Measurements from ENCODE around the gene FCHO1. TPM values are rescaled to one million over a fixed set of nuclear protein-coding genes. Genes with fewer than 3 reads are reported as not detected.
"Not testable (repeated sequence)": the region's sequence is repeated elsewhere in the genome, so short reads cannot be mapped to it uniquely, and the experiment has no call there.

FCHO1 gene
- total and polyA plus RNA-seq, 9 donors = 0.95 to 4.3 (median 2.8) TPM

DNA sequence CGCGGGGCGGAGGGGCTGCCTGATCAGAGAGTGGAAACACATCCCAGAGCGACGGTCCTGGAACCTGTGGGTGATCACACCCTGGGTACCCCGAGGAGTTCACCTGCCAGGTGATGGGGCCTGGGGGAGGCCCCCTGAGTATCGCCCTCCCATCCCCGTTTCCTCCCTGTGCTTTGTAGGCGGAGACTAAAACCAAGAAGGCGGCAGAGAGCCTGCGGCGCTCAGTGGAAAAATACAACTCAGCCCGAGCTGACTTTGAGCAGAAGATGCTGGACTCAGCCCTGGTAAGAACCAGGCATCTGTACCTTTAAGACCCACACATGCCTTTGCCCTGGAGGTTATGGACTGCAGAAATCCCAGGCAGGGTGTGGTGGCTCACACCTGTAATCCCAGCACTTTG is 19.3 kb downstream of the FCHO1 start:
- Histone ChIP-seq H3K9me3 (no peaks in the 10 kb centered on the region), H3K36me3 (no peaks in the 10 kb centered on the region), H3K27ac (no peak overlapping the region), H3K27me3 (no peaks in the 10 kb centered on the region), H3K4me1 (ENCODE audit: insufficient read depth) (peaks cover 3% of the 10 kb centered on the region), H3K4me3 (no peak overlapping the region)
- no peak for DNase-seq
- WGBS, 3 donors = 82 to 87% (median 82%) methylated on average over 13 of the region's 13 CpGs
- no peak for TF ChIP-seq EP300 (IDR thresholded peaks at IDR 0.05)
- no peak for TF ChIP-seq POLR2A (IDR thresholded peaks at IDR 0.05)
- TF ChIP-seq, protein P1, sequence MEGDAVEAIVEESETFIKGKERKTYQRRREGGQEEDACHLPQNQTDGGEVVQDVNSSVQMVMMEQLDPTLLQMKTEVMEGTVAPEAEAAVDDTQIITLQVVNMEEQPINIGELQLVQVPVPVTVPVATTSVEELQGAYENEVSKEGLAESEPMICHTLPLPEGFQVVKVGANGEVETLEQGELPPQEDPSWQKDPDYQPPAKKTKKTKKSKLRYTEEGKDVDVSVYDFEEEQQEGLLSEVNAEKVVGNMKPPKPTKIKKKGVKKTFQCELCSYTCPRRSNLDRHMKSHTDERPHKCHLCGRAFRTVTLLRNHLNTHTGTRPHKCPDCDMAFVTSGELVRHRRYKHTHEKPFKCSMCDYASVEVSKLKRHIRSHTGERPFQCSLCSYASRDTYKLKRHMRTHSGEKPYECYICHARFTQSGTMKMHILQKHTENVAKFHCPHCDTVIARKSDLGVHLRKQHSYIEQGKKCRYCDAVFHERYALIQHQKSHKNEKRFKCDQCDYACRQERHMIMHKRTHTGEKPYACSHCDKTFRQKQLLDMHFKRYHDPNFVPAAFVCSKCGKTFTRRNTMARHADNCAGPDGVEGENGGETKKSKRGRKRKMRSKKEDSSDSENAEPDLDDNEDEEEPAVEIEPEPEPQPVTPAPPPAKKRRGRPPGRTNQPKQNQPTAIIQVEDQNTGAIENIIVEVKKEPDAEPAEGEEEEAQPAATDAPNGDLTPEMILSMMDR (IDR thresholded peaks at IDR 0.05) = no peak
- intact Hi-C loops (cut with DNase I) = no loop called here

DNA sequence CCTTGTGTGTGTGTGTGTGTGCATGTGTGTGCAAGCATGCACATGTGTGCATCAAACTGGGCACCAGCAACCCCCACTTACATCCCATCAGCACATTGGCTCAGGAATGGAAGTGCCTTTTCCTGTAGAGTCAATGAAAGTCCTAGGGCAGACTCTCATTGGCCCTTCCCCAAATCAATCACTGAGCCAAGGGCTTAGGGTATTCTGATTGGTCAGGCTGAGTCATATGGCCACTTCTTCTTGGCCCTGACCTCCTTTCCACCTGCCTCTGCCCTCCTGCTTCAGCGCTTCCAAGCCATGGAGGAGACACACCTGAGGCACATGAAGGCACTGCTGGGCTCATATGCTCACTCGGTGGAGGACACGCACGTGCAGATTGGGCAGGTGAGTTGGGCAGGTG is 20.9 kb downstream of the FCHO1 start:
- Histone ChIP-seq H3K9me3 (no peaks in the 10 kb centered on the region), H3K36me3 (no peaks in the 10 kb centered on the region), H3K4me1 (ENCODE audit: insufficient read depth) (peaks cover 3% of the 10 kb centered on the region), H3K27ac (no peak overlapping the region), H3K4me3 (no peak overlapping the region), H3K27me3 (no peaks in the 10 kb centered on the region)
- 92 to 97% (median 95%) methylated on average over 4 of the region's 4 CpGs for WGBS, 3 donors
- TF ChIP-seq EP300 (IDR thresholded peaks at IDR 0.05) = no peak
- TF ChIP-seq, protein P1 (IDR thresholded peaks at IDR 0.05) = no peak
- no peak for TF ChIP-seq POLR2A (IDR thresholded peaks at IDR 0.05)
- intact Hi-C loops (cut with DNase I) = no loop called here
- DNase-seq = no peak

DNA sequence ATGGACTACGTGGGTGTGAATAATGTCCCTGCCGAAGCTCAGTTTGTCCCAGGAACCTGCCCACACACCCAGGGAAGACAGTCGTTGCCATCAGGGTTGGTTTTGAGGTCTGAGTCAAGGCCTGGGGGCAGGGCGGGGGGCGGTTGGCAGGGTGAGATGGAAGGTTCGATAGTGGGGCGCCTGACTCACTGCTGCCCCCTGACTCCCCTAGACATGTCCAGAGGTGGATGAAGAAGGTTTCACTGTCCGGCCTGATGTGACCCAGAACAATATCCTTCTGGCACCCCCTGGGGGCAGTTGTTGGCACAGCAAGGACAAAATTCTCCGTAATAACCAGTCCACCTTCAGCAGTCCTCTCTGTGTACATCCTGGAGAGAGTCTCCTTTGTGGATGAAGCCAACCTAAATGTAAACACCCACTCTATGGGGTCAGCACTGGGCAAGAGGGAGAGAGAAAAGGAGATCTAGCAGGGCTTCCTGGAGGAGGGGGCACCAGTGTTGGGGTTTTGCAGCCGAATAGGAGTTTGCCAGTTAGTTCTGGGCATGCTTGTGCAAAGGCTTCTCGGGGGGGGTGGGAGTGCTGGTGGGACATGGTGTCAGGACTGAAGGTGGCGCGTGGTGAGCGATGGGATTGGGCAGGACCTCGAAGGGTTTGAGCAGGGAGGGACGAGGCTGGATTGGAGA is 24.1 kb downstream of the FCHO1 start:
- no peak overlapping the region for H3K4me3 ChIP-seq
- no peak for TF ChIP-seq EP300 (IDR thresholded peaks at IDR 0.05)
- TF ChIP-seq, protein P1 (IDR thresholded peaks at IDR 0.05) = peak in 1 of 3 donors; percentile 24
- H3K27ac ChIP-seq = no peak overlapping the region
- 42 to 63% (median 53%) methylated on average over 16 of the region's 16 CpGs for WGBS, 3 donors
- no peak for DNase-seq
- H3K36me3 ChIP-seq = no peaks in the 10 kb centered on the region
- intact Hi-C loops (cut with DNase I) = no loop called here
- H3K9me3 ChIP-seq = no peaks in the 10 kb centered on the region
- H3K4me1 ChIP-seq (ENCODE audit: insufficient read depth) = peaks cover 7% of the 10 kb centered on the region
- no peaks in the 10 kb centered on the region for H3K27me3 ChIP-seq

DNA sequence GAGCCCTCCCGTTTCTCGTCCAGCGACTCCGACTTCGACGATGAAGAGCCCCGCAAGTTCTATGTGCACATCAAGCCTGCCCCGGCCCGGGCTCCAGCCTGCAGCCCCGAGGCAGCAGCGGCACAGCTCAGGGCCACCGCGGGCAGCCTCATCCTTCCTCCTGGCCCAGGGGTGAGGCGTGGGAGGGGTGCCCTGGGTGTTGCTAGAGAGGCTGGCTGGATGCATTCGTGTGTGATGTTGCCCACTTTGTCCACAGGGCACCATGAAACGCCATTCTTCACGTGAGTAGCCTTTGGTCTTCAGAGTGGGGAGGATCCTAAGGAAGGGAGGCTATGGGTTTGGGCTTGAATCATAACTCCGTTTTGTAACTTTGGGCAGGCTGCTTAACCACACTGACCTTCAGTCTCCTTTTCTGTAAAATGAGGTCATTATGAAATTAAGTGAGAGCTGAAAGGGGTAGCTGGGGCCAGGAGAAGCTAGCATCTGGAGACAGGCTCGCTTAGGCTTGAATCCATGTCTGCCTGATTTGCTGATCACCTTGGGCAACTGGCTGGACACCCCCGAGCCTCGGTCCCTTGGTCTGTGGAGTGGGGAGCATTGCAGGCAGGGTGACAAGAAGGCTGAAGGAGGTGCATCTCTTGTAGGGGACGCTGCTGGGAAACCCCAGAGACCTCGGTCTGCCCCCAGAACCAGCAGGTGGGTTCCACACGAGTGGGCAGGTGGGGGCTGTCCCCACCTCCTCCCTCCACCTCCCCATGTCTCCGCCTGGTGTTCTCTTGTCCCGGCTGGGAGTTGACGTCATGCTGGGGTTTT is 24.9 kb downstream of the FCHO1 start:
- Histone ChIP-seq H3K4me1 (ENCODE audit: insufficient read depth) (peaks cover 7% of the 10 kb centered on the region), H3K27me3 (no peaks in the 10 kb centered on the region)

DNA sequence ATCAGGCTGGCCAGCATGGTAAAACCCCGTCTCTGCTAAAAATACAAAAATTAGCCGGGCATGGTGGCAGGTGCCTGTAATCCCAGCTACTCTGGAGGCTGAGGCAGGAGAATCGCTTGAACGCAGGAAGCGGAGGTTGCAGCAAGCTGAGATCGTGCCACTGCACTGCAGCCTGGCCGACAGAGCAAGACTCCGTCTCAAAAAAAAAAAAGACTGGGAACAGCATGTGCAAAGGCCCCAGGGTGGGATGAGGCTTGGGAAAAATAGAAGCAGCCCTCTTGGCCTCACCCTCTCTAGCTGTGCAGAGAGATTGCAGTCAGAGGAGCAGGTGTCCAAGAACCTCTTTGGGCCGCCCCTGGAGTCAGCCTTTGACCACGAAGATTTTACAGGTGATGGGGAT is 26.6 kb downstream of the FCHO1 start:
- H3K9me3 ChIP-seq; DNase-seq; H3K4me1 ChIP-seq (ENCODE audit: insufficient read depth); intact Hi-C loops (cut with DNase I); H3K36me3 ChIP-seq; H3K27me3 ChIP-seq; H3K27ac ChIP-seq; H3K4me3 ChIP-seq: not testable (repeated sequence)
- 73 to 79% (median 78%) methylated on average over 10 of the region's 10 CpGs for WGBS, 3 donors

More for the DNA sequence above, 24.9 kb downstream of the FCHO1 start:
- no peak overlapping the region for H3K27ac ChIP-seq
- intact Hi-C loops (cut with DNase I) = no loop called here
- WGBS, 3 donors = 29 to 46% (median 34%) methylated on average over 27 of the region's 27 CpGs
- H3K9me3 ChIP-seq = no peaks in the 10 kb centered on the region
- no peak for DNase-seq
- TF ChIP-seq EP300 (IDR thresholded peaks at IDR 0.05) = no peak
- no peak for TF ChIP-seq POLR2A (IDR thresholded peaks at IDR 0.05)
- TF ChIP-seq, protein P1 (IDR thresholded peaks at IDR 0.05) = no peak
- no peak overlapping the region for H3K4me3 ChIP-seq
- H3K36me3 ChIP-seq = no peaks in the 10 kb centered on the region

All from ovary (tissue), 9 donors.